ENCODE measurements around the gene DDX24.

Gene DDX24

GRCh38 chr14:94047581-94047980 lies 33.4 kb downstream of the DDX24 start:
- no peak for DNase-seq

GRCh38 chr14:94046696-94047250 lies 34.2 kb downstream of the DDX24 start:
- no peak for DNase-seq

GRCh38 chr14:94045563-94046345 lies 35.2 kb downstream of the DDX24 start:
- no peak for DNase-seq

GRCh38 chr14:94045101-94045500 lies 35.9 kb downstream of the DDX24 start:
- no peak for DNase-seq

- no peak for DNase-seq
Measured at GRCh38 chr14:94044476-94045091, 36.4 kb downstream of the DDX24 start.

- DNase-seq = no peak
Measured at GRCh38 chr14:94043756-94044475, 37.1 kb downstream of the DDX24 start.

- DNase-seq = no peak
Measured at GRCh38 chr14:94043111-94043755, 37.8 kb downstream of the DDX24 start.

GRCh38 chr14:94042433-94043091 lies 38.4 kb downstream of the DDX24 start:
- no peak for DNase-seq

GRCh38 chr14:94041551-94042346 lies 39.3 kb downstream of the DDX24 start:
- no peak for DNase-seq

- DNase-seq = no peak
Measured at GRCh38 chr14:94040796-94041195, 40.2 kb downstream of the DDX24 start.

- DNase-seq = no peak
Measured at GRCh38 chr14:94040247-94040646, 40.8 kb downstream of the DDX24 start.

GRCh38 chr14:94038921-94039629 lies 41.9 kb downstream of the DDX24 start:
- no peak for DNase-seq

- DNase-seq = no peak
Measured at GRCh38 chr14:94038510-94038909, 42.5 kb downstream of the DDX24 start.

- DNase-seq = no peak
Measured at GRCh38 chr14:94037954-94038353, 43.0 kb downstream of the DDX24 start.

GRCh38 chr14:94036313-94037167 lies 44.5 kb downstream of the DDX24 start:
- no peak for DNase-seq

GRCh38 chr14:94034886-94035285 lies 46.1 kb downstream of the DDX24 start:
- no peak for DNase-seq

GRCh38 chr14:94031883-94032279 lies 49.1 kb downstream of the DDX24 start:
- no peak for DNase-seq

GRCh38 chr14:94031161-94031882 lies 49.7 kb downstream of the DDX24 start:
- no peak for DNase-seq

- no peak for DNase-seq
Measured at GRCh38 chr14:94030571-94030970, 50.4 kb downstream of the DDX24 start.

Measured in COR-L47 (cell line).